HG03378 (cell line): ENCODE data around the gene NDUFV3.
"Not testable (repeated sequence)": the region's sequence is repeated elsewhere in the genome, so short reads cannot be mapped to it uniquely, and the experiment has no call there.

Source experiments
- ATAC-seq: cut with Tn5 transposase; IDR thresholded peaks from one replicate; pipeline ENCODE4 v1.9.1; 2021; ENCODE audit warnings: mild to moderate bottlenecking, moderate library complexity; ENCODE audit not compliant: unreplicated experiment

Gene NDUFV3

DNA sequence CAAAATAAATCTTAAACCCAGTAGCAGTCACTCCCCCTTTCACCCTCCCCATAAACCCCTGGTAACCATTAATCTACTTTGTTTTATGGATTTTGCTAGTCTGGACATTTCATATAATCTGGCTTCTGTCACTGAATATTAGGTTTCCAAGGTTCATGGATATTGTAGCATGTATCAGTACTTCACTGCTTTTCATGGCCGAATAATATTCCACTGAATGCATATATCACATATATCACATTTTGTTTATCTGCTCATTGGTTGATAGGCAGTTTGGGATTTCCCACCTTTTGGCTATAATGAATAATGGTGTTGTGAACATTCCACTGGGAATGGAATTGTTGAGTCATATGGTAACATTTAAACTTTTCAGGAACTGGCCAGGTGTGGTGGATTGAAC lies 9.2 kb upstream of the NDUFV3 start:
- ATAC-seq, result no peak

DNA sequence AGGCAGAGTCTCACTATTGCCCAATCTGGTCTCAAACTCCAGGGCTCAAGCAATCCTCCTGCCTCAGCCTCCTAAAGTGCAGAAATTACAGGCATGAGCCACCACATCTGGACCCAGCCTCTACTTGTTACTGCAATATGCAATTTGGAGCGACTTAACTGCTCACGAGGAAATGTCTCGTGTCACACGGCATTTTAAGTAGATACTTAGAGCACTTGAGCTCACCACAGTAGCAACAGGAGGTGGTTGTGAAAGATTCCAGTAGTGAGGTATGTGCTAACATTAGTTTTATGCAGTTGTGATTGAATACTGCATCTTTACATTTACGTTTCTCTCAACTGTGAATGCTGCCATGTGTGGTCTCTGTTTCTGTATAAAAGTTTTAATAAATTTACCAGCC lies 5.8 kb upstream of the NDUFV3 start:
- no peak for ATAC-seq

DNA sequence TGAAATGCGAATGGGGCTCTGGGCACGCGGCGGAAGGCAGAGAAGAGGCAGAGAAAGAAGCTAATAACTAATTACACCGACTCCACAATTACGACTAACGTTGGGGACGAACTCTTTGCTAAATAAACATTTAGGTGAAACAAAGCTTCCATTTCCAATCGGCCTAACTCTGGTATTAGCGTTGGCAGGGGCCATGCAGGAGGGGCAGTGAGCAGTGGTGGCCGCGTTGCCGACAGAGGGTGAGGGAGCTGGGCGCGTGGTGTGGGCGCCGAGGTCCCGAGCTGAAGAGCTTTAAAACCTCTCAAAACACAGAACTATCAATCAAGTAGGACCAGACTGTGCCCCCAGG lies 553 bp upstream of the NDUFV3 start:
- no peak for ATAC-seq

GRCh38 chr21:42900446-42900845 lies 7.3 kb downstream of the NDUFV3 start:
- ATAC-seq, result no peak

DNA sequence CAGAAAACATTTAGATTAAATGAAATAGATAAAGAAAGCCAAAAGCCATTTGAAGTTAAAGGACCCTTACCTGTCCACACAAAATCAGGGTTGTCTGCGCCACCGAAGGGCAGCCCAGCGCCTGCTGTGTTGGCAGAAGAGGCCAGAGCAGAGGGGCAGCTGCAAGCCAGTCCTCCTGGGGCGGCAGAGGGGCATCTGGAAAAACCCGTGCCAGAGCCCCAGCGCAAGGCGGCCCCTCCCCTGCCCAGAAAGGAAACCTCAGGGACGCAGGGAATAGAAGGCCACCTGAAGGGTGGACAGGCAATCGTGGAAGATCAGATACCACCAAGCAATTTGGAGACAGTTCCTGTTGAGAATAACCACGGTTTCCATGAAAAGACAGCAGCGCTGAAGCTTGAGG lies 10.7 kb downstream of the NDUFV3 start:
- ATAC-seq, result no peak

- no peak for ATAC-seq
Observed at GRCh38 chr21:42905195-42905594, 12.1 kb downstream of the NDUFV3 start.

DNA sequence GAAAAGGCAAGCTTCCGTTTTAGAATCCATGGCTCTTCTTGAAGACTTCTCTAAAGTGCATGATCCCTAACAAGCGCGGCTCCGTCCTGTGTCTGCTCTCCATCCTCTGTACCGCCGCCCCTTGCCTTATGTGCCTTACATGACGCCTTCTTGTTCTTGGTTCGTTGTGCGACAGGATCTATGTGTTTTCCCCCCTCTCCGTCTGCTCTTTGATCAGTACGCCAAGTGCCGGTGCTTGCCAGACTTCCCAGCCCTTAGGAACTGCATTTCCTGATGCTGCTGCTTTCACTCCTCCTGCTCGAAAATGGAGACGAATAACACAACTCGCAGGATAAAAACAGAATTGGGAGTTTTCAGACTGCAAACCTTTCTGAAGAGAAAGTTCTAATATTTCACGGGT lies 13.1 kb downstream of the NDUFV3 start:
- ATAC-seq, result no peak

GRCh38 chr21:42908484-42908883 lies 15.4 kb downstream of the NDUFV3 start:
- ATAC-seq, result not testable (repeated sequence)

DNA sequence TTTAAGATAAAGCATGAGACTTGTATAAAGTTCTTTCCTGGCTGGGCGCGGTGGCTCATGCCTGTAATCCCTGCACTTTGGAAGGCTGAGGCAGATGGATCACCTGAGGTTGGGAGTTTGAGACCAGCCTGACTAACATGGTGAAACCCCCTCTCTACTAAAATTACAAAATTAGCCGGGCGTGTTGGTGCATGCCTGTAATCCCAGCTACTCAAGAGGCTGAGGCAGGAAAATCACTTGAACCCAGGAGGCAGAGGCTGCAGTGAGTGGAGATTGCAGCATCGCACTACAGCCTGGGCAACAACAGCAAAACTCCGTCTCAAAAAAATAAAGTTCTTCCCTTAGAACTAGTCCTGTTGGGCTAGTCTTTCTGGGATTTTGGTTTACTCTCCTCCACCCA lies 18.8 kb downstream of the NDUFV3 start:
- ATAC-seq, result not testable (repeated sequence)

DNA sequence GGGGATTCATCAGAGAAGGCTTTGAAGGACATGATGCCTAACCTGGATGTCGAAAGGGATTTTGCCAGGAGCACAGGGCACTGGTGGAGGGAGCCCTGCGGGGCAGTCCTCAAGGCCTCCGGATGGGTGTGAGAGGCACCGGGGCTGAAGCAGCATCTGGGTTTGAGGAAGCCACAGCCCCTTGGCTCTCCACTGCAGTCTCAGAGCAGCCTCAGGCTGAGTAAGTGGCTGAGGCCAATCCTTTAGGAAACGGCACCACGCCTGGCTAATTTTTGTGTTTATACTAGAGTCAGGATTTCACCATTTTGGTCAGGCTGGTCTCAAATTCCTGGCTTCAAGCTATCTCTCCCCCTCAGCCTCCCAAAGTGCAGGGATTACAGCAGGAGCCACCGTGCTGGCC lies 20.4 kb downstream of the NDUFV3 start:
- no peak for ATAC-seq

- no peak for ATAC-seq
Observed at GRCh38 chr21:42918291-42918690, 25.2 kb downstream of the NDUFV3 start.

DNA sequence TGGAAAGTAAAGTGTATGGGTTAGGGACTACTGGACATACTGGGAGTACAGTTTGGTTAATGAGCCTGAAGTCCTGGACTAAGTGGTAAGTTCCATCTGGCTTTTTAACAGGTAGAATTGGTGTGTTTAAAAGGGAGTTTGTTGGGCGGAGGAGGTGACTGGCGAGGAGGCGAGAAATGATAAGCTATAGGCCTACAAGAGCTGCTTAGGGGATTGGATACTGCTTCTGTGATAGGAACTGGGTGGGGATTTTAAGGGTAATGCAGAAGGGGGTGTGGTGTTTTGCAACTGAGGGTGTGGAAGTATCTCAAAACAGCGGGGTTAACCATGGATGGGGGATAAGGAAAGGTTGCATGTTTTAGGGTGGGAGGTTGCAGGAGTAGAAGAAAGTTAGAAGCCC lies 28.8 kb downstream of the NDUFV3 start:
- no peak for ATAC-seq

- ATAC-seq, result no peak
Observed at GRCh38 chr21:42922918-42923317, 29.8 kb downstream of the NDUFV3 start.

DNA sequence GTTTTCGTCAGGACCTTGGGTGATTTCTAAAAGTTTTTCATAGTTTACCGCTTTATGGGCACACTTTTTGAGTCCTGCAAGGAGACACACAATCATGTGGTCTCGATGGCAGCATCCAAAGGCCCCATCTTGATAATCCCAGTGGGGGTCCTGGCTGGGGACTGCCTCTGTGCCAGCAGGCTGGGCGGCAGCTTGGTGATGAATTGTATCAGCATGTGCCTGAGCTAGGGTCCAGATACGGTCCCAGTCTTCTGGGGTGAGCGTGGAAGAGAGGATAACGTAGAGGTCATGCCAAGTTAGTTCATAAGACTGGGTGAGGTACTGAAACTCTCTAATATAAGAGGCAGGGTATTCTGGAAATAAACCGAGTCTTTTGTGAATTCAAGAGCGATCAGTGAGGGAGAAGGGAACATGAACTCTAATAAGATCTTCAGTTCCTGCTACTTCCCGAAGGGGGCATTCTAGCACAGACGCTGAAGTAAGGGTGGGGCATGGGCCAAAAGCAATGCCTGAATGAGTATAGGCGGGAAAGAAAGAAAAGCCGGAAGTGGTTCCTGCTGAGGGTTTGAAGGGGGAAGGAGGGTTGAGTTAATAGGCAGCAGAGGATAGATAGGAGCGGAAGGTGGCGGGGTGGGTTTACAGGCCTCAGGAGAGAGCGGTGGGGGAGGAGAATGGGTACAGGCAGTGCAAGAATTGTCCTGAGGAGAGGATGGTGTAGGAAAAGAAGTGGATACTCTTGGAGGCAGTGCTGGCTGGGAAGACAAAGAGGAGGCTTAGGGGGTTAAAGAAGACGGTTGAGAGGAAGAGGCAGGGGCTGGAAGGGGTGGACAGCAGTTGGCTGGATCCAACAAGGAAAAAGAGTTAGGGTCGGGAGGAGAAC lies 30.7 kb downstream of the NDUFV3 start:
- peak; percentile 55 for ATAC-seq

DNA sequence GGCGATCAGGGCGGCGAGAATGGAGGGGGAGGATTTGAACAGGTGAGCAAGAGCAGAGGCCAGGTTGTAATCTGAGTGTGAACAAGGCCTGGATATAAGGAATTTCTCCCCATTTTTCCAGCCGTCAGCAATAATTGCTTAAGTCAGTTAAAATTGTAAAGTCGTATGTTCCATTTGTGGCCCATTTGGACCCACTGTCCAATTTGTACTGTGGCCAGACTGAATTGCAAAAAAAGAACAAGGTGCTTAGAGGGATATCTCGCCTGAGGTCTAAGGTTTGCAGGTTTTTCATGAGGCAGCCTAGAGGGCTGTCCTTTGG lies 31.3 kb downstream of the NDUFV3 start:
- no peak for ATAC-seq

GRCh38 chr21:42925114-42925926 lies 32.2 kb downstream of the NDUFV3 start, which contains the start of gene ERVH48-1:
TSS of gene ERVH48-1 (minus strand) at chr21:42925630. CDS start at chr21:42919006, 6,624 bp downstream.
- ATAC-seq, result no peak

DNA sequence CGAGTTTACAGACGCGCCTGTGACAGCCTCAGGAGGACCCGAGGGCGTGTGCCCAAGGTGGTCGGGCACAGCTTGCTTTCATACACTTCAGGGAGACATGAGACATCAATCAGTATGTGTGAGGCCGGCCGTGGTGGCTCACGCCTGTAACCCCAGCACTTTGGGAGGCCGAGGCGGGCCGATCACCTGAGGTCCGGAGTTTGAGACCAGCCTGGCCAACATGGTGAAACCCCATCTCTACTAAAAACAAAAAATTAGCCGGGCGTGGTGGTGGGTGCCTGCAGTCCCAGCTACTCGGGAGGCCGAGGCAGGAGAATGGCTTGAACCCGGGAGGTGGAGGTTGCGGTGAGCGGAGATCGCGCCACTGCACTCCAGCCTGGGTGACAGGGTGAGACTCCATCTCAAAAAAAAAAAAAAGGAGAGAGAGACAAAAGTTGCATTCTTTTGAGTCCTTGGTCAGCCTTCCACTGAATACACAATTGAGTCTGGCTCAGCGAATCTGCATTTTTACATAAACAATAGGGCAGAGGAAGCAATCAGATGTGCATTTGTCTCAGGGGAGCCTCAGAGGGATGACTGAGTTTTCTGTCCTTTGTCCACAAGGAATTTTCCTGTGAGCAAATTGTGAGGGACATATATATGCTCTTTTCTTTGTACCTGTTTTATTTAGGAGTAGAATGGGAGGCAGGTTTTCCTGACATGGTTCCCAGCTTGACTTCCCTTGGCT lies 34.5 kb downstream of the NDUFV3 start:
- ATAC-seq, result not testable (repeated sequence)

- ATAC-seq, result no peak
Observed at GRCh38 chr21:42929969-42930368, 36.9 kb downstream of the NDUFV3 start.

GRCh38 chr21:42931560-42932235 lies 38.6 kb downstream of the NDUFV3 start:
- ATAC-seq, result no peak

- ATAC-seq, result not testable (repeated sequence)
Observed at GRCh38 chr21:42932378-42933136, 39.4 kb downstream of the NDUFV3 start.
